OCI-LY7 (cell line): ENCODE data around the gene ZNF429.
"Not testable (repeated sequence)": the region's sequence is repeated elsewhere in the genome, so short reads cannot be mapped to it uniquely, and the experiment has no call there.

Experiments used
- CTCF ChIP-seq: fragments of 200-600 bp; sonication (generic); conservative IDR thresholded peaks from 2 replicates; pipeline ENCODE4 v1.5.1; 2014; ENCODE audit warnings: mild to moderate bottlenecking, antibody characterized with exemption, low read length, moderate library complexity, mixed read lengths
- EZH2phosphoT487 ChIP-seq: fragments of 200-600 bp; sonication (generic); IDR thresholded peaks from 2 replicates; pipeline ENCODE4 v1.6.1; 2018; ENCODE audit warnings: low read depth, borderline replicate concordance, mild to moderate bottlenecking, mixed run types, antibody characterized with exemption, low read length, moderate library complexity, mixed read lengths

- TF ChIP-seq CTCF, EZH2phosphoT487: not testable (repeated sequence)
Observed at GRCh38 chr19:21512609-21513008, 7.2 kb downstream of the ZNF429 start.
